Bone marrow (tissue), 2 donors: Measurements from ENCODE around the gene PITPNC1.
"Not testable (repeated sequence)": the region's sequence is repeated elsewhere in the genome, so short reads cannot be mapped to it uniquely, and the experiment has no call there.

Source experiments
- DNase-seq, 2 donors: peaks; one replicate each; lab custom pipeline; 2025; lab: John Stamatoyannopoulos, UW

Gene PITPNC1

GRCh38 chr17:67376737-67377487 lies at the start of gene PITPNC1:
TSS of gene PITPNC1 (plus strand) at chr17:67377281.
- DNase-seq = peak; percentile 67 to 73

GRCh38 chr17:67328026-67328425 lies 49.1 kb upstream of the PITPNC1 start:
- DNase-seq = no peak

- not testable (repeated sequence) for DNase-seq
These were observed 45.5 kb upstream of the PITPNC1 start for GRCh38 chr17:67331381-67332161.

- not testable (repeated sequence) for DNase-seq
These were observed 44.9 kb upstream of the PITPNC1 start for GRCh38 chr17:67332162-67332508.

GRCh38 chr17:67335245-67335835 lies 41.7 kb upstream of the PITPNC1 start:
- DNase-seq = no peak

- no peak for DNase-seq
These were observed 40.2 kb upstream of the PITPNC1 start for GRCh38 chr17:67336859-67337258.

GRCh38 chr17:67338353-67338752 lies 38.7 kb upstream of the PITPNC1 start:
- DNase-seq = not testable (repeated sequence)

- DNase-seq = no peak
These were observed 33.8 kb upstream of the PITPNC1 start for GRCh38 chr17:67343237-67343636.

GRCh38 chr17:67347826-67348225 lies 29.3 kb upstream of the PITPNC1 start:
- DNase-seq = no peak

- no peak for DNase-seq
These were observed 27.7 kb upstream of the PITPNC1 start for GRCh38 chr17:67349420-67349819.

GRCh38 chr17:67353161-67353560 lies 23.9 kb upstream of the PITPNC1 start:
- DNase-seq = no peak

GRCh38 chr17:67353929-67354574 lies 23.0 kb upstream of the PITPNC1 start:
- DNase-seq = no peak

- DNase-seq = no peak
These were observed 18.5 kb upstream of the PITPNC1 start for GRCh38 chr17:67358612-67359011.

GRCh38 chr17:67359960-67360791 lies 16.9 kb upstream of the PITPNC1 start:
- DNase-seq = peak in 1 of 2 donors; percentile 29

- DNase-seq = no peak
These were observed 16.2 kb upstream of the PITPNC1 start for GRCh38 chr17:67360880-67361279.

- DNase-seq = no peak
These were observed 14.9 kb upstream of the PITPNC1 start for GRCh38 chr17:67362173-67362572.

- no peak for DNase-seq
These were observed 12.0 kb upstream of the PITPNC1 start for GRCh38 chr17:67364847-67365737.

GRCh38 chr17:67365738-67366192 lies 11.3 kb upstream of the PITPNC1 start:
- DNase-seq = peak; percentile 41 to 45

- peak; percentile 65 to 89 for DNase-seq
These were observed 10.6 kb upstream of the PITPNC1 start, which contains the start of gene PSMD12 for GRCh38 chr17:67366193-67367157. TSS of gene PSMD12 (minus strand) at chr17:67366577. CDS start at chr17:67366519, 58 bp downstream.
